NCI-H526 treated with DMSO at 0.1 percent for 48 hours (cell line): Measurements from ENCODE around the gene S100A2.
"Not testable (repeated sequence)": the region's sequence is repeated elsewhere in the genome, so short reads cannot be mapped to it uniquely, and the experiment has no call there.

Experiments
- DNase-seq: peaks from one replicate; lab custom pipeline; 2025; lab: John Stamatoyannopoulos, UW

S100A2 gene

GRCh38 chr1:153588482-153588881 is 22.8 kb upstream of the S100A2 start:
- DNase-seq: no peak

- DNase-seq: not testable (repeated sequence)
Observed at GRCh38 chr1:153588033-153588432, 22.4 kb upstream of the S100A2 start.

GRCh38 chr1:153587314-153587713 is 21.7 kb upstream of the S100A2 start:
- DNase-seq: no peak

GRCh38 chr1:153586347-153586746 is 20.7 kb upstream of the S100A2 start:
- DNase-seq: no peak

GRCh38 chr1:153585006-153585405 is 19.4 kb upstream of the S100A2 start:
- DNase-seq: no peak

GRCh38 chr1:153583976-153584375 is 18.3 kb upstream of the S100A2 start:
- no peak for DNase-seq

- DNase-seq: not testable (repeated sequence)
Observed at GRCh38 chr1:153583514-153583913, 17.9 kb upstream of the S100A2 start.

- DNase-seq: not testable (repeated sequence)
Observed at GRCh38 chr1:153582836-153583235, 17.2 kb upstream of the S100A2 start.

GRCh38 chr1:153578936-153579335 is 13.3 kb upstream of the S100A2 start:
- no peak for DNase-seq

GRCh38 chr1:153578490-153578889 is 12.8 kb upstream of the S100A2 start:
- no peak for DNase-seq

GRCh38 chr1:153577624-153578051 is 12.0 kb upstream of the S100A2 start:
- DNase-seq: no peak

GRCh38 chr1:153577138-153577537 is 11.5 kb upstream of the S100A2 start:
- no peak for DNase-seq

GRCh38 chr1:153575497-153575896 is 9.9 kb upstream of the S100A2 start:
- not testable (repeated sequence) for DNase-seq

GRCh38 chr1:153575081-153575491 is 9.4 kb upstream of the S100A2 start:
- DNase-seq: not testable (repeated sequence)

- no peak for DNase-seq
Observed at GRCh38 chr1:153573351-153573750, 7.7 kb upstream of the S100A2 start.

GRCh38 chr1:153572569-153573015 is 6.9 kb upstream of the S100A2 start:
- peak; percentile 55 for DNase-seq

- no peak for DNase-seq
Observed at GRCh38 chr1:153571706-153572105, 6.1 kb upstream of the S100A2 start.

GRCh38 chr1:153570874-153571273 is 5.2 kb upstream of the S100A2 start:
- no peak for DNase-seq

GRCh38 chr1:153569465-153569864 is 3.8 kb upstream of the S100A2 start:
- DNase-seq: no peak

GRCh38 chr1:153568367-153569099 is 2.9 kb upstream of the S100A2 start:
- peak; percentile 98 for DNase-seq

- DNase-seq: no peak
Observed at GRCh38 chr1:153567621-153568366, 2.1 kb upstream of the S100A2 start.

- no peak for DNase-seq
Observed at GRCh38 chr1:153566414-153567371, 1.0 kb upstream of the S100A2 start.
